Testis (tissue), 2 donors: ENCODE data around the gene PBX1.

Source experiments
- POLR2A ChIP-seq: fragments of 450-650 bp; IDR thresholded peaks from one replicate; pipeline ENCODE4 v1.6.1; 2017; ENCODE audit warnings: antibody characterized with exemption, mild to moderate bottlenecking, moderate library complexity
- TF ChIP-seq, protein P1 (sequence below), 3 experiments: fragments of 450-650 bp in 2 of 3; fragments of 200-600 bp in 1 of 3; sonication (generic) in 1 of 3; IDR thresholded peaks; one replicate each; pipeline ENCODE4 v1.5.1; 2016 to 2019; ENCODE audit warnings: antibody characterized with exemption in 3 of 3, mild to moderate bottlenecking in 2 of 3, moderate library complexity in 1 of 3

DNA sequence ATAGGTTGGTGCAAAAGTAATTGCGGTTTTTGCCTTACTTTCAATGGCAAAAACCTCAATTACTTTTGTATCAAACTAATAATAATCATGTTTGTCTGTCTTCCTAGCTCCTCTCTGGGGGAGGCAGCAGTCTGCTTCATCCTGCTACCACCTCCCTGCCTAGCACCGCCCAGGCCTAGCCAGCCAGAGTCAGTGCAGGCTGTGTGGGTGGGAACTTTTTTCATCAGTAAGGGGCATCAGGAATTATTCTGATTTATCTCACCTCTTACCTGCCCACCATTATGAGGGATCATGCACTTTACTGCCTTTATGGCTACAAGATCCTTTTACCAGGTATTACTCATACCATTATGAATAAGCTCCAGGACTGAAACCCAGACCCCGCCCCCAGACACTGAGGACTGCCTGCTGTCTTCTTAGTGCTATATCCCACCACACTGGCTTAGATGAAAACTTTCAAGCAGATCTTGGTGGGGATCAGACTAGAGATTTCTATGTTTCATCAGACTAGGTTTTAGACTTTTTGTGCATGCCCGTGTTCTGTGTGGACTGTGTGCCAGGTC lies 116.4 kb downstream of the PBX1 start:
- TF ChIP-seq, protein P1, sequence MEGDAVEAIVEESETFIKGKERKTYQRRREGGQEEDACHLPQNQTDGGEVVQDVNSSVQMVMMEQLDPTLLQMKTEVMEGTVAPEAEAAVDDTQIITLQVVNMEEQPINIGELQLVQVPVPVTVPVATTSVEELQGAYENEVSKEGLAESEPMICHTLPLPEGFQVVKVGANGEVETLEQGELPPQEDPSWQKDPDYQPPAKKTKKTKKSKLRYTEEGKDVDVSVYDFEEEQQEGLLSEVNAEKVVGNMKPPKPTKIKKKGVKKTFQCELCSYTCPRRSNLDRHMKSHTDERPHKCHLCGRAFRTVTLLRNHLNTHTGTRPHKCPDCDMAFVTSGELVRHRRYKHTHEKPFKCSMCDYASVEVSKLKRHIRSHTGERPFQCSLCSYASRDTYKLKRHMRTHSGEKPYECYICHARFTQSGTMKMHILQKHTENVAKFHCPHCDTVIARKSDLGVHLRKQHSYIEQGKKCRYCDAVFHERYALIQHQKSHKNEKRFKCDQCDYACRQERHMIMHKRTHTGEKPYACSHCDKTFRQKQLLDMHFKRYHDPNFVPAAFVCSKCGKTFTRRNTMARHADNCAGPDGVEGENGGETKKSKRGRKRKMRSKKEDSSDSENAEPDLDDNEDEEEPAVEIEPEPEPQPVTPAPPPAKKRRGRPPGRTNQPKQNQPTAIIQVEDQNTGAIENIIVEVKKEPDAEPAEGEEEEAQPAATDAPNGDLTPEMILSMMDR (IDR thresholded peaks at IDR 0.05): no peak
- no peak for TF ChIP-seq POLR2A
